H9 (cell line): ENCODE measurements around the gene PLSCR2. TPM values are rescaled to one million over a fixed set of nuclear protein-coding genes. Genes with fewer than 3 reads are reported as not detected.

Experiments
- DNase-seq: peaks from one replicate; pipeline ENCODE4 v3.0.0-alpha.2; 2017
- H2AFZ ChIP-seq: one replicate; pipeline ENCODE4 v1.6.1; 2013; ENCODE audit warnings: mild to moderate bottlenecking, low read length, control low read depth, moderate library complexity
- H2AK5ac ChIP-seq: 2 replicates; pipeline ENCODE4 v1.6.1; 2013; ENCODE audit warnings: low read length, control low read depth, mixed read lengths; ENCODE audit not compliant: insufficient read length
- H2BK120ac ChIP-seq: one replicate; pipeline ENCODE4 v1.6.1; 2013; ENCODE audit warnings: low read depth, mild to moderate bottlenecking, low read length, control low read depth, inconsistent platforms; ENCODE audit not compliant: poor library complexity, severe bottlenecking
- H2BK12ac ChIP-seq: 2 replicates; pipeline ENCODE4 v1.6.1; 2013; ENCODE audit warnings: low read length, control low read depth, mixed read lengths, low read depth; ENCODE audit not compliant: insufficient read length
- H2BK15ac ChIP-seq: 2 replicates; pipeline ENCODE4 v1.6.1; 2013; ENCODE audit warnings: low read depth, low read length, control low read depth
- H2BK20ac ChIP-seq: one replicate; pipeline ENCODE4 v1.6.1; 2013; ENCODE audit warnings: low read depth, mild to moderate bottlenecking, low read length, control low read depth, inconsistent platforms; ENCODE audit not compliant: poor library complexity, severe bottlenecking
- H2BK5ac ChIP-seq: 2 replicates; pipeline ENCODE4 v1.6.1; 2013; ENCODE audit warnings: low read length, control low read depth, mixed read lengths; ENCODE audit not compliant: insufficient read length
- H3K14ac ChIP-seq: 2 replicates; pipeline ENCODE4 v1.6.1; 2013; ENCODE audit warnings: low read length, control low read depth; ENCODE audit not compliant: insufficient read depth
- H3K18ac ChIP-seq: 2 replicates; pipeline ENCODE4 v1.6.1; 2013; ENCODE audit warnings: low read depth, mild to moderate bottlenecking, mixed read lengths, low read length, control low read depth; ENCODE audit not compliant: insufficient read length
- H3K23ac ChIP-seq: 2 replicates; pipeline ENCODE4 v1.6.1; 2013; ENCODE audit warnings: low read length, control low read depth, mixed read lengths, low read depth; ENCODE audit not compliant: insufficient read length
- H3K23me2 ChIP-seq: 2 replicates; pipeline ENCODE4 v1.6.1; 2013; ENCODE audit warnings: low read depth, mild to moderate bottlenecking, mixed read lengths, low read length, control low read depth; ENCODE audit not compliant: insufficient read length, poor library complexity, severe bottlenecking
- H3K27ac ChIP-seq: 2 replicates; pipeline ENCODE4 v1.5.1; 2013; ENCODE audit warnings: low read length, control low read depth, mixed read lengths, low read depth; ENCODE audit not compliant: insufficient read length
- H3K27me3 ChIP-seq: 2 replicates; pipeline ENCODE4 v1.6.1; 2013; ENCODE audit warnings: low read length, control low read depth, inconsistent platforms; ENCODE audit not compliant: insufficient read depth
- H3K4ac ChIP-seq: 2 replicates; pipeline ENCODE4 v1.6.1; 2013; ENCODE audit warnings: low read depth, mild to moderate bottlenecking, control low read depth, inconsistent platforms, low read length, moderate library complexity
- H3K4me1 ChIP-seq: 2 replicates; pipeline ENCODE4 v1.6.1; 2013; ENCODE audit warnings: low read length, control low read depth, inconsistent platforms; ENCODE audit not compliant: insufficient read depth
- H3K4me2 ChIP-seq: 2 replicates; pipeline ENCODE4 v1.6.1; 2013; ENCODE audit warnings: low read length, control low read depth, mixed read lengths; ENCODE audit not compliant: insufficient read length, insufficient read depth
- H3K56ac ChIP-seq: 2 replicates; pipeline ENCODE4 v1.6.1; 2013; ENCODE audit warnings: low read depth, mild to moderate bottlenecking, mixed read lengths, low read length, control low read depth; ENCODE audit not compliant: insufficient read length
- H3K79me1 ChIP-seq: 2 replicates; pipeline ENCODE4 v1.6.1; 2013; ENCODE audit warnings: low read depth, mild to moderate bottlenecking, moderate library complexity, low read length, control low read depth, inconsistent platforms; ENCODE audit not compliant: insufficient read depth, poor library complexity, severe bottlenecking
- H3K79me2 ChIP-seq: 2 replicates; pipeline ENCODE4 v1.6.1; 2013; ENCODE audit warnings: low read length, control low read depth, inconsistent platforms; ENCODE audit not compliant: insufficient read depth
- H3K9ac ChIP-seq: 2 replicates; pipeline ENCODE4 v1.6.1; 2013; ENCODE audit warnings: low read length, control low read depth, mixed read lengths; ENCODE audit not compliant: insufficient read length; ENCODE audit errors: extremely low read depth
- H3K9me3 ChIP-seq: one replicate; pipeline ENCODE4 v1.6.1; 2013; ENCODE audit warnings: low read depth, low read length, inconsistent platforms; ENCODE audit not compliant: control insufficient read depth
- H3T11ph ChIP-seq: one replicate; pipeline ENCODE4 v1.6.1; 2013; ENCODE audit warnings: mild to moderate bottlenecking, low read length, control low read depth, inconsistent platforms
- H4K20me1 ChIP-seq: one replicate; pipeline ENCODE4 v1.6.1; 2013; ENCODE audit not compliant: control insufficient read depth, insufficient read length, insufficient read depth
- H4K5ac ChIP-seq: 2 replicates; pipeline ENCODE4 v1.6.1; 2013; ENCODE audit warnings: low read depth, mild to moderate bottlenecking, mixed read lengths, low read length, control low read depth; ENCODE audit not compliant: insufficient read length
- H4K8ac ChIP-seq: replicated peaks from 2 replicates; pipeline ENCODE4 v1.6.1; 2013; ENCODE audit warnings: low read length, control low read depth, mixed read lengths, low read depth; ENCODE audit not compliant: insufficient read length
- H4K91ac ChIP-seq: 2 replicates; pipeline ENCODE4 v1.6.1; 2013; ENCODE audit warnings: low read depth, mild to moderate bottlenecking, moderate library complexity, mixed read lengths, low read length, control low read depth; ENCODE audit not compliant: insufficient read length
- H3K27ac Mint-ChIP-seq, 3 experiments: 2 replicates in 2 of 3; 3 replicates in 1 of 3; pipeline ENCODE4 v1.8.0; 2020 to 2021; ENCODE audit warnings: mixed read lengths in 3 of 3, mild to moderate bottlenecking in 1 of 3, moderate library complexity in 1 of 3
- H3K27me3 Mint-ChIP-seq: 2 replicates; pipeline ENCODE4 v1.8.0; 2021; ENCODE audit warnings: low read depth, mild to moderate bottlenecking, moderate library complexity, mixed read lengths
- H3K36me3 Mint-ChIP-seq, 3 experiments: 2 replicates in 2 of 3; 3 replicates in 1 of 3; pipeline ENCODE4 v1.8.0; 2020 to 2021; ENCODE audit warnings: low read depth in 3 of 3, mixed read lengths in 3 of 3; ENCODE audit not compliant: insufficient read depth in 1 of 3
- H3K4me1 Mint-ChIP-seq, 2 experiments: 2 replicates each; pipeline ENCODE4 v1.8.0; 2020; ENCODE audit warnings: mixed read lengths in 2 of 2
- H3K4me3 Mint-ChIP-seq, 2 experiments: 2 replicates in 1 of 2; 3 replicates in 1 of 2; pipeline ENCODE4 v1.8.0; 2020 to 2021; ENCODE audit warnings: mild to moderate bottlenecking in 2 of 2, mixed read lengths in 2 of 2, moderate library complexity in 1 of 2
- H3K9me3 Mint-ChIP-seq, 2 experiments: 2 replicates in 1 of 2; 3 replicates in 1 of 2; pipeline ENCODE4 v1.8.0; 2020; ENCODE audit warnings: mild to moderate bottlenecking in 2 of 2, mixed read lengths in 2 of 2, moderate library complexity in 1 of 2
- CTCF ChIP-seq: fragments of 200-600 bp; sonication (generic); conservative IDR thresholded peaks from 3 replicates; pipeline ENCODE4 v1.8.0; 2021; ENCODE audit warnings: antibody characterized with exemption, mild to moderate bottlenecking
- WGBS: extraction: QIAGEN DNeasy Blood & Tissue Kit; methylation state at CpG from one replicate; pipeline ENCODE4 v1.1.7; 2013; ENCODE audit warnings: missing lambda C conversion rate, low lambda C conversion rate, mixed read lengths; ENCODE audit not compliant: insufficient read length; ENCODE audit errors: extremely low coverage; 5-methylcytosine and 5-hydroxymethylcytosine counted together
- total RNA-seq: library from RNA; stranded (reverse); gene quantifications from 2 replicates; pipeline ENCODE4 v1.2.1, GENCODE V29; 2021

Gene PLSCR2
- total RNA-seq, 1 experiment from 2014 or later = not detected

- H3K9me3 ChIP-seq = no peaks in the 10 kb centered on the region
- no peak overlapping the region for H2AFZ ChIP-seq
- no peaks in the 10 kb centered on the region for H4K20me1 ChIP-seq
- H4K5ac ChIP-seq = no peak overlapping the region
- H2AK5ac ChIP-seq = no peak overlapping the region
- H2BK12ac ChIP-seq = no peak overlapping the region
- no peak overlapping the region for H3K14ac ChIP-seq
- Mint-ChIP-seq H3K27me3 (no peaks in the 10 kb centered on the region), H3K36me3 (peaks cover 0 to 2% (median 0%) of the 10 kb centered on the region in 3 experiments; a peak in 1 of 7 replicates), H3K27ac (no peak overlapping the region), H3K9me3 (no peaks in the 10 kb centered on the region; a peak in 1 of 5 replicates), H3K4me3 (no peak overlapping the region), H3K4me1 (peaks cover 5 to 9% of the 10 kb centered on the region in 2 experiments; a peak in 3 of 4 replicates)
- H3K4me1 ChIP-seq = no peaks in the 10 kb centered on the region
- no peaks in the 10 kb centered on the region for H3K27me3 ChIP-seq
- H3K56ac ChIP-seq = no peak overlapping the region
- no peak overlapping the region for H3T11ph ChIP-seq
- no peaks in the 10 kb centered on the region for H3K23me2 ChIP-seq
- no peaks in the 10 kb centered on the region for H3K79me1 ChIP-seq
- H4K8ac ChIP-seq = no peak overlapping the region
- no peaks in the 10 kb centered on the region for H3K79me2 ChIP-seq
- H4K91ac ChIP-seq = no peak overlapping the region
- no peak overlapping the region for H3K4ac ChIP-seq
- no peak overlapping the region for H2BK20ac ChIP-seq
- no peak for TF ChIP-seq CTCF
- H2BK120ac ChIP-seq = no peak overlapping the region
- no peak overlapping the region for H3K4me2 ChIP-seq
- DNase-seq = no peak
- no peak overlapping the region for H2BK15ac ChIP-seq
- H2BK5ac ChIP-seq = no peak overlapping the region
- no peak overlapping the region for H3K18ac ChIP-seq
- H3K9ac ChIP-seq = no peak overlapping the region
- WGBS = no CpG with 5 or more reads among the region's 6 CpGs
- H3K27ac ChIP-seq = no peak overlapping the region
- no peak overlapping the region for H3K23ac ChIP-seq
Measured at GRCh38 chr3:146465693-146466465, 3.5 kb downstream of the PLSCR2 start.
